Measurements from ENCODE around the gene DDX51.

DDX51 gene

DNA sequence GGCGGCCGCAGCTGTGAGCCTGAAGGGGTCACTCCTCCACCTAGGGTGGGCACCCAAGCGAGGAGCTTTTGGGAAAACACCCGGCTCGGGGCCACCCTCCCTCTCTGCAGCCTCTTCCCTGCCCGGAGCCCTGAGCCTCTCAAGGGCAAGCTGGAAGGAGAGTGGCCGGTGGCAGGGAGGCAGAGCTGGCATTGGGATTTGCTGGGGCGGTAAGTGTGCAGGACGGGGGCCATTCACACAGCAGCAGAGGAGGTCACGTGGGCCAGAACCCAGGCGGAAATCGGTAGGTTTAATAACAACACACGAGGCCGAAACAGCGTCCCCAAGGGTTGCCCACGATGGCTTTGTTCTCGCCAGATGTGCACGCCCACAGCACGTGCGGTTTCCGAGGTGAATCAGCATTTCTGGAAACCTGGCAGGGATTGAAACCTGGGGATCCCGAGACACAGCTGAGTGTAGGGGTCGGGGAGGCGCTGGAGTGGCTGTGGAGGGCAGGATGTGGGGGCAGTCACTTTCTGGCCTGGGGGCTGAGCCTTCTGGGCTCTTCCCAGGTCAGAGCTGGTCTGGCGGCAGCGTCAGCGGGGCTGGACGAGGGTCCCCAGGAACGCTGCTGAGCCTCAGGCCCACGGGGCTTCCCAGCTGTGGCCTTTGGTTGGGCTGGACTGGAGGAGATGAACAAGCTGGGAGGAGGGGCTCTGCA, 23.6 kb upstream of the DDX51 start:
- no peak for DNase-seq (ENCODE audit: low read depth in 2 of 2, low spot score in 1 of 2)

DNA sequence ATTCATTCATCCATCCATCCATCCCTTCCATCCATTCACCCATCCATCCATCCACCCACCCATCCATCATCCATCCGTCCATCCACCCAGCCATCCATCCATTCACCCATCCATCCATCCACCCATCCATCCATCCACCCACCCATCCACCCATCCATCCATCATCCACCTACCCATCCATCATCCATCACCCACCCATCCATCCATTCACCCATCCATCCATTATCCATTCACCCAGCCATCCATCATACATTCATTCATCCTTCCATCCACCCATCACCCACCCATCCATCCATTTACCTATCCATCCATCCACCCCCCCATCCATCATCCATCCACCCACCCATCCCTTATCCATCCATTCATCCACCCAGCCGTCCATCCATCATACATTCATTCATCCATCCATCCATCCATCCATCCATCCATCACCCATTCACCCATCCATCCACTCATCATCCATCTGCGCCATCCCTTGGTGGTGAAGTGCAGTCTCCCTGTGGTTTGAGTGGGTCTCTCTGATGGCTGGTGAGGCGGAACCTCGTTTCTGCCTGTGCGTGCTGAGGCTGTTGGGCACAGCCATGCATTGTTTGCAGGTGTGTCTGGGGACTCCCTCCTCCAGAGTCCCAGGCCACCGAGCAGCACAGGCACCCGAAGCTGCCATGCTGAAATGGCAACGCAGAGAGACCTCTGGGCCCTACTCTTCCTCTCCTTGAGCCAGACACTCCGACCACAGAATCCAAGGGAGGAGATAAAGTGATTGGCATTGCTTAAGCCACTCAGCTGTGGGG, 22.9 kb upstream of the DDX51 start:
- no peak for DNase-seq (ENCODE audit: low read depth in 2 of 2, low spot score in 1 of 2)

DNA sequence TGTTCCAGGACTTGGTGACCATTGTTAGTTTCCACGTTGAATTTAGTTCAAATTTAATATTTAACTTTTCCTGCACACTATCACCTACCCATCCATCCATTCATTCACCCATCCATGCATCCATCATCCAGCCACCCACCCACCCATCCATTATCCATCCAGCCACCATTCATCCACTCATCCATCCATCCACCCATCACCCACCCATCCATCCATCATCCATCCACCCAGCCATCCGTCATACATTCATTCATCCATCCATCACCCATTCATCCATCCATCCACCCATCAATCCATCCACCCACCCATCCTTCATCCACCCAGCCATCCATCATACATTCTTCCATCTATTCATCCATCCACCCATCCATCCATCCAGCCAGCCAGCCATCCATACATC, 22.0 kb upstream of the DDX51 start:
- no peak for DNase-seq (ENCODE audit: low read depth in 2 of 2, low spot score in 1 of 2)

GRCh38 chr12:132165584-132165983, 21.5 kb upstream of the DDX51 start:
- no peak for DNase-seq (ENCODE audit: low read depth in 2 of 2, low spot score in 1 of 2)

DNA sequence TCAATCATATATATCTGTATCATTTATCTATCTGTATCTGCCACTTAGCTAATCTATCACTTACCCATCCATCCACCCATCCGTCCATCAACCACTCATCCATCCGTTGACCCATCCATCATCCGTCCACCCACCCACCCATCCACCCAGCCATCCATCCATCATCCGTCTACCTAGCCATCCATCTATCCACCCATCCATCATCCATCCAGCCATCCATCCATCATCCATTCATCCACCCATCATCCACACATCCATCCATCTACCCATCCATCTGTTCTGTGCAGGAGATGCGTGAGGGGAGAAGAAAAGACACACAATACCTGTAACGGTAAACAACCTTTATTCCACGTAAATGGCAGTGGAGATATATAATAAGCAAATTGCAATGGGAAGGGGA, 20.3 kb upstream of the DDX51 start:
- DNase-seq (ENCODE audit: low read depth in 2 of 2, low spot score in 1 of 2): no peak

DNA sequence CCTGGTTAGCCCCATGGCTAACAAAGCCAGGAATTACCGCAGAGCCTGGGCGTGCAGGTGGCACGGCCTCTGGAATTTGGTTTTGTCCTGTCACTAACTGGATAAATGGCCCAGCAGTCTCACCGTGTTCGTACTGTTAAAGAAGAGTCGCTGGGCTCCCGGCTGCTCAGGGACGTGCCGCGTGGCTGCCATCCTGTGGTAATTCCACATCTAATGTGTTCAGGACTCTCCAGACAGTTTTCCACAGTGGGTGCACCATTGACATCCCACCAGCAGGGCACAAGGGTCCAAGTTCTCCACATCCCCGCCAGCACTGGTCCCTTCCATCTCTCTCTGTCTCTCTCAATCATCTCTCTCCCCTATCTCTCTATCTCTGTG, 19.8 kb upstream of the DDX51 start:
- no peak for DNase-seq (ENCODE audit: low read depth in 2 of 2, low spot score in 1 of 2)

GRCh38 chr12:132163041-132163910, 19.2 kb upstream of the DDX51 start:
- no peak for DNase-seq (ENCODE audit: low read depth in 2 of 2, low spot score in 1 of 2)

- no peak for DNase-seq (ENCODE audit: low read depth in 2 of 2, low spot score in 1 of 2)
These were observed 18.5 kb upstream of the DDX51 start for GRCh38 chr12:132162508-132163031.

GRCh38 chr12:132161796-132162507, 17.8 kb upstream of the DDX51 start:
- DNase-seq (ENCODE audit: low read depth in 2 of 2, low spot score in 1 of 2): no peak

DNA sequence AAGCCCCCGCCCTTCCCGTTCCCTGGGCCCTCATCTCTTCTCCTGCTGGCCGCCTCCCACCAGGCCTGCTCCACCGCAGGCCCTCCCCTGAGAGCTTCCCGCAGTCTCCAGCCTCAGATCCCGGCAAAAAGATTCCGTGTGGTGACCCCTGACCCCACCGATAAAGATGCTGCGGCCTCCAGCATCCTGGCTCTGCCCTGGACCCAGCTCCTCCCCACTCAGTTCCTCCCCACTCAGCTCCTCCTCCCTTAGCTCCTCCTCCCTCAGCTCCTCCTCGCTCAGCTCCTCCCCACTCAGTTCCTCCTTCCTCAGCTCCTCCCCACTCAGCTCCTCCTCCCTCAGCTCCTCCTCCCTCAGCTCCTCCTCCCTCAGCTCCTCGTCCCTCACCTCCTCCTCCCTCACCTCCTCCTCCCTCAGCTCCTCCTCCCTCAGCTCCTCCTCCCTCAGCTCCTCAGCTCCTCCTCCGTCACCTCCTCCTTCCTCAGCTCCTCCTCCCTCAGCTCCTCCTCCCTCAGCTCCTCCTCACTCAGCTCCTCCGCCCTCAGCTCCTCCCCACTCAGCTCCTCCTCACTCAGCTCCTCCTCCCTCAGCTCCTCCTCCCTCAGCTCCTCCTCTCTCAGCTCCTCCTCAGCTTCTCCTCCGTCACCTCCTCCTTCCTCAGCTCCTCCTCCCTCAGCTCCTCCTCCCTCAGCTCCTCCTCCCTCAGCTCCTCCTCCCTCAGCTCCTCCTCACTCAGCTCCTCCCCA, 17.1 kb upstream of the DDX51 start:
- no peak for DNase-seq (ENCODE audit: low read depth in 2 of 2, low spot score in 1 of 2)

GRCh38 chr12:132160601-132161035, 16.5 kb upstream of the DDX51 start:
- no peak for DNase-seq (ENCODE audit: low read depth in 2 of 2, low spot score in 1 of 2)

DNA sequence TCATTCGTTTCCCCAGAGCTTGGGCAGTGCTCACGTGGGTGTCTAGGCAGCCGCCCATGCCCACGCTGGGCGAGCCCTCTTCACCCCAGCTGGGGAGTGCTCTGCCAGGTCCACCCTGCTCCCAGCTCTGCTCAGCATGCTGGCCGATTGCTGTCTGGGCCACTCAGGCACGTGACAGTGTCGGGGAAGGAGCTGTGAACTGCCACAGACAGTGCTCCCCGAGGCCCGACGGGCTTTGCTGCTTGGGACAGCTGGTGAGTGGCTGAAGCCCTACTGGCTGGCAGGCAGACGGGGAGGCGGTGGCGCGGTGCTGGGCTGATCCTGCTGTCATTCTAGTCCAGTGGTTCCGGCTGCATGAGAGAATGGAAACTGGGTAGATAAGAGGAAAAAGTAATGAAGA, 15.9 kb upstream of the DDX51 start:
- DNase-seq (ENCODE audit: low read depth in 2 of 2, low spot score in 1 of 2): no peak

DNA sequence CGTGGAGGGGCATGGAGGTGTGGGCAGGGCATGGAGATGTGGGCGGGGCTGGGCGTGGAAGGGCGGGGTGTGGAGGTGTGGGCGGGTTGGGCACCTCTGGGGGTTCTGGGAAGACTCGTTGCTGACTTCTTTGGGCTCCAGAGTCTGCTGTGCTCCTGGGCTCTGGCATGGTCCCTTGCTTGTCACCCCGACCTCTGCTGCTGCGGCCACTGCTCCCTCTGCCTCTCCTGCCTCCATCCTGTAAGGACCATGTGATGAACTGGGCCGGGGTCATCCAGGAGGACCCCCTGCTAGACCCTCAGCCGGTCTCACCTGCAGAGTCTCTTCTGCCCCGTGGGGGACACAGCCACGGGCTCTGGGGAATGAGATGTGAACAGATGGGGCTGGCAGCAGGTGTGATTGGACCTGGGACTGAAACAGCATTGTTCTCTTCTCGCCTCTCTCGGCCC, 15.5 kb upstream of the DDX51 start:
- no peak for DNase-seq (ENCODE audit: low read depth in 2 of 2, low spot score in 1 of 2)

DNA sequence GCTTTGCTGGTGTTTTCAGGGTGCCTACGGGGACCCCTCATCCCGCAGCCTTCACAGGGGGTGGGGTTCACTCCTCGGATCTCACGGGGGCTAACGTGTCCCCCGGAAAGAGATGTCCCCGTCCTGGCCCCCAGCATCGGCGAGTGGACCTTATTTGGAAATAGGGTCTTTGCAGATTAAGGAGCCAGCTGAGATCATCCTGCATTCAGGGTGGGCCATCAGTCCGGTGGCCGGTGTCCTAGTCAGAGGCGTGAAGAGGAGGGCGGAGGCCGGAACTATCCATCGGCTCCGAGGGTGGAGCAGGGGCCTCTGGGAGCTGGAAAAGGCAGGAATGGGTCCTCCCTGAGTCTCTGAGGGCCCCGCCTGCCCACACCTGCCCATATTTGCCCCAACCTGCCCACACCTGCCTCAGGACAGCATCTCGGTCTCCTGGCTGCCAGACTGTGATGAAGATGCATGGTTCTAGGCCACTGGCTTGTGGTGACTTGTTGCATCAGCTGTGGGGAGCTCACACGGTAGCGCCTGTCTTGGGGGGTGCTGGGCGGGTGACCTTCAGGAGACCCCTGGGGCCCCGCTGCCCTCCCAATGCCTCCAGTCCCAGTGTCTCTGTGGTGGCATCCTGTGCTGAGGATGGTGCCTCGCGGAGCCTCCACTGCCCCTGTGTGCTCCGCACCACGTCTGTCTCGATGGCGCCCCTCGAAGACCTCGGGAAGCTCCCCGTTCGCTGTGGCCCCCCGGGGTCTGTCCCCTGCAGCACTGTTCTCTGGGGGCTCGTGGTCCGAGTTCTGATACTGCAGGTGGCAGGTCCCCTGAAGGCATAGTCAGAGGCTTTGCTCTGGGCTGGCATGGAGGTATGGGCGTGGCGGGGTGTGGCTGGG, 14.8 kb upstream of the DDX51 start:
- DNase-seq (ENCODE audit: low read depth in 2 of 2, low spot score in 1 of 2): no peak

GRCh38 chr12:132157733-132158409, 13.8 kb upstream of the DDX51 start:
- no peak for DNase-seq (ENCODE audit: low read depth in 2 of 2, low spot score in 1 of 2)

GRCh38 chr12:132156573-132157325, 12.6 kb upstream of the DDX51 start:
- no peak for DNase-seq (ENCODE audit: low read depth in 2 of 2, low spot score in 1 of 2)

- DNase-seq (ENCODE audit: low read depth in 2 of 2, low spot score in 1 of 2): no peak
These were observed 11.9 kb upstream of the DDX51 start for GRCh38 chr12:132155771-132156572.
